H9 (cell line): ENCODE data around the gene PFKP. TPM values are rescaled to one million over a fixed set of nuclear protein-coding genes. Genes with fewer than 3 reads are reported as not detected.
A peak's percentile ranks its signal among the peaks of the same experiment; 100 is the strongest.

ENCODE experiments used
- DNase-seq: peaks from one replicate; pipeline ENCODE4 v3.0.0-alpha.2; 2017
- H2AFZ ChIP-seq: one replicate; pipeline ENCODE4 v1.6.1; 2013; ENCODE audit warnings: mild to moderate bottlenecking, low read length, control low read depth, moderate library complexity
- H2AK5ac ChIP-seq: 2 replicates; pipeline ENCODE4 v1.6.1; 2013; ENCODE audit warnings: low read length, control low read depth, mixed read lengths; ENCODE audit not compliant: insufficient read length
- H2BK120ac ChIP-seq: one replicate; pipeline ENCODE4 v1.6.1; 2013; ENCODE audit warnings: low read depth, mild to moderate bottlenecking, low read length, control low read depth, inconsistent platforms; ENCODE audit not compliant: poor library complexity, severe bottlenecking
- H2BK12ac ChIP-seq: 2 replicates; pipeline ENCODE4 v1.6.1; 2013; ENCODE audit warnings: low read length, control low read depth, mixed read lengths, low read depth; ENCODE audit not compliant: insufficient read length
- H2BK15ac ChIP-seq: 2 replicates; pipeline ENCODE4 v1.6.1; 2013; ENCODE audit warnings: low read depth, low read length, control low read depth
- H2BK20ac ChIP-seq: one replicate; pipeline ENCODE4 v1.6.1; 2013; ENCODE audit warnings: low read depth, mild to moderate bottlenecking, low read length, control low read depth, inconsistent platforms; ENCODE audit not compliant: poor library complexity, severe bottlenecking
- H2BK5ac ChIP-seq: 2 replicates; pipeline ENCODE4 v1.6.1; 2013; ENCODE audit warnings: low read length, control low read depth, mixed read lengths; ENCODE audit not compliant: insufficient read length
- H3K14ac ChIP-seq: 2 replicates; pipeline ENCODE4 v1.6.1; 2013; ENCODE audit warnings: low read length, control low read depth; ENCODE audit not compliant: insufficient read depth
- H3K18ac ChIP-seq: 2 replicates; pipeline ENCODE4 v1.6.1; 2013; ENCODE audit warnings: low read depth, mild to moderate bottlenecking, mixed read lengths, low read length, control low read depth; ENCODE audit not compliant: insufficient read length
- H3K23ac ChIP-seq: 2 replicates; pipeline ENCODE4 v1.6.1; 2013; ENCODE audit warnings: low read length, control low read depth, mixed read lengths, low read depth; ENCODE audit not compliant: insufficient read length
- H3K23me2 ChIP-seq: 2 replicates; pipeline ENCODE4 v1.6.1; 2013; ENCODE audit warnings: low read depth, mild to moderate bottlenecking, mixed read lengths, low read length, control low read depth; ENCODE audit not compliant: insufficient read length, poor library complexity, severe bottlenecking
- H3K27ac ChIP-seq: 2 replicates; pipeline ENCODE4 v1.5.1; 2013; ENCODE audit warnings: low read length, control low read depth, mixed read lengths, low read depth; ENCODE audit not compliant: insufficient read length
- H3K27me3 ChIP-seq: 2 replicates; pipeline ENCODE4 v1.6.1; 2013; ENCODE audit warnings: low read length, control low read depth, inconsistent platforms; ENCODE audit not compliant: insufficient read depth
- H3K4ac ChIP-seq: 2 replicates; pipeline ENCODE4 v1.6.1; 2013; ENCODE audit warnings: low read depth, mild to moderate bottlenecking, control low read depth, inconsistent platforms, low read length, moderate library complexity
- H3K4me1 ChIP-seq: 2 replicates; pipeline ENCODE4 v1.6.1; 2013; ENCODE audit warnings: low read length, control low read depth, inconsistent platforms; ENCODE audit not compliant: insufficient read depth
- H3K4me2 ChIP-seq: 2 replicates; pipeline ENCODE4 v1.6.1; 2013; ENCODE audit warnings: low read length, control low read depth, mixed read lengths; ENCODE audit not compliant: insufficient read length, insufficient read depth
- H3K56ac ChIP-seq: 2 replicates; pipeline ENCODE4 v1.6.1; 2013; ENCODE audit warnings: low read depth, mild to moderate bottlenecking, mixed read lengths, low read length, control low read depth; ENCODE audit not compliant: insufficient read length
- H3K79me1 ChIP-seq: 2 replicates; pipeline ENCODE4 v1.6.1; 2013; ENCODE audit warnings: low read depth, mild to moderate bottlenecking, moderate library complexity, low read length, control low read depth, inconsistent platforms; ENCODE audit not compliant: insufficient read depth, poor library complexity, severe bottlenecking
- H3K79me2 ChIP-seq: 2 replicates; pipeline ENCODE4 v1.6.1; 2013; ENCODE audit warnings: low read length, control low read depth, inconsistent platforms; ENCODE audit not compliant: insufficient read depth
- H3K9ac ChIP-seq: 2 replicates; pipeline ENCODE4 v1.6.1; 2013; ENCODE audit warnings: low read length, control low read depth, mixed read lengths; ENCODE audit not compliant: insufficient read length; ENCODE audit errors: extremely low read depth
- H3K9me3 ChIP-seq: one replicate; pipeline ENCODE4 v1.6.1; 2013; ENCODE audit warnings: low read depth, low read length, inconsistent platforms; ENCODE audit not compliant: control insufficient read depth
- H3T11ph ChIP-seq: one replicate; pipeline ENCODE4 v1.6.1; 2013; ENCODE audit warnings: mild to moderate bottlenecking, low read length, control low read depth, inconsistent platforms
- H4K20me1 ChIP-seq: one replicate; pipeline ENCODE4 v1.6.1; 2013; ENCODE audit not compliant: control insufficient read depth, insufficient read length, insufficient read depth
- H4K5ac ChIP-seq: 2 replicates; pipeline ENCODE4 v1.6.1; 2013; ENCODE audit warnings: low read depth, mild to moderate bottlenecking, mixed read lengths, low read length, control low read depth; ENCODE audit not compliant: insufficient read length
- H4K8ac ChIP-seq: replicated peaks from 2 replicates; pipeline ENCODE4 v1.6.1; 2013; ENCODE audit warnings: low read length, control low read depth, mixed read lengths, low read depth; ENCODE audit not compliant: insufficient read length
- H4K91ac ChIP-seq: 2 replicates; pipeline ENCODE4 v1.6.1; 2013; ENCODE audit warnings: low read depth, mild to moderate bottlenecking, moderate library complexity, mixed read lengths, low read length, control low read depth; ENCODE audit not compliant: insufficient read length
- H3K27ac Mint-ChIP-seq, 3 experiments: 2 replicates in 2 of 3; 3 replicates in 1 of 3; pipeline ENCODE4 v1.8.0; 2020 to 2021; ENCODE audit warnings: mixed read lengths in 3 of 3, mild to moderate bottlenecking in 1 of 3, moderate library complexity in 1 of 3
- H3K27me3 Mint-ChIP-seq: 2 replicates; pipeline ENCODE4 v1.8.0; 2021; ENCODE audit warnings: low read depth, mild to moderate bottlenecking, moderate library complexity, mixed read lengths
- H3K36me3 Mint-ChIP-seq, 3 experiments: 2 replicates in 2 of 3; 3 replicates in 1 of 3; pipeline ENCODE4 v1.8.0; 2020 to 2021; ENCODE audit warnings: low read depth in 3 of 3, mixed read lengths in 3 of 3; ENCODE audit not compliant: insufficient read depth in 1 of 3
- H3K4me1 Mint-ChIP-seq, 2 experiments: 2 replicates each; pipeline ENCODE4 v1.8.0; 2020; ENCODE audit warnings: mixed read lengths in 2 of 2
- H3K4me3 Mint-ChIP-seq, 2 experiments: 2 replicates in 1 of 2; 3 replicates in 1 of 2; pipeline ENCODE4 v1.8.0; 2020 to 2021; ENCODE audit warnings: mild to moderate bottlenecking in 2 of 2, mixed read lengths in 2 of 2, moderate library complexity in 1 of 2
- H3K9me3 Mint-ChIP-seq, 2 experiments: 2 replicates in 1 of 2; 3 replicates in 1 of 2; pipeline ENCODE4 v1.8.0; 2020; ENCODE audit warnings: mild to moderate bottlenecking in 2 of 2, mixed read lengths in 2 of 2, moderate library complexity in 1 of 2
- CTCF ChIP-seq: fragments of 200-600 bp; sonication (generic); conservative IDR thresholded peaks from 3 replicates; pipeline ENCODE4 v1.8.0; 2021; ENCODE audit warnings: antibody characterized with exemption, mild to moderate bottlenecking
- WGBS: extraction: QIAGEN DNeasy Blood & Tissue Kit; methylation state at CpG from one replicate; pipeline ENCODE4 v1.1.7; 2013; ENCODE audit warnings: missing lambda C conversion rate, low lambda C conversion rate, mixed read lengths; ENCODE audit not compliant: insufficient read length; ENCODE audit errors: extremely low coverage; 5-methylcytosine and 5-hydroxymethylcytosine counted together
- total RNA-seq: library from RNA; stranded (reverse); gene quantifications from 2 replicates; pipeline ENCODE4 v1.2.1, GENCODE V29; 2021

PFKP gene
- total RNA-seq, 1 experiment from 2014 or later = 145 TPM

GRCh38 chr10:3077940-3078630 lies 10.7 kb downstream of the PFKP start:
- Mint-ChIP-seq H3K27ac (peak overlapping the region in 2 of 3 experiments; percentile 49 to 90; a peak in 4 of 7 replicates), H3K4me3 (peak overlapping the region in 1 of 2 experiments; percentile 3; a peak in 1 of 5 replicates)
- no peak overlapping the region for H3K27ac ChIP-seq

More at GRCh38 chr10:3077940-3078630, 10.7 kb downstream of the PFKP start:
- H4K5ac ChIP-seq = no peak overlapping the region
- H4K20me1 ChIP-seq = no peaks in the 10 kb centered on the region
- H3K27me3 ChIP-seq = no peaks in the 10 kb centered on the region
- peaks cover 13% of the 10 kb centered on the region for H3K79me1 ChIP-seq
- H3K9ac ChIP-seq = no peak overlapping the region
- no peak overlapping the region for H2BK120ac ChIP-seq
- no peak overlapping the region for H3K18ac ChIP-seq
- H3K23ac ChIP-seq = no peak overlapping the region
- H3K4me2 ChIP-seq = no peak overlapping the region
- no peaks in the 10 kb centered on the region for H3K9me3 ChIP-seq
- no peak overlapping the region for H3K4ac ChIP-seq
- DNase-seq = no peak
- H3T11ph ChIP-seq = no peak overlapping the region
- H4K8ac ChIP-seq = no peak overlapping the region
- no CpG with 5 or more reads among the region's 10 CpGs for WGBS
- peaks cover 6 to 33% (median 17%) of the 10 kb centered on the region in 3 experiments; a peak in 6 of 7 replicates for H3K36me3 Mint-ChIP-seq
- H3K27me3 Mint-ChIP-seq = no peaks in the 10 kb centered on the region
- H3K79me2 ChIP-seq = peaks cover 17% of the 10 kb centered on the region; the same call in 1 of the 2 replicates
- no peaks in the 10 kb centered on the region for H3K9me3 Mint-ChIP-seq
- no peak overlapping the region for H2BK20ac ChIP-seq
- H3K56ac ChIP-seq = no peak overlapping the region
- H2BK5ac ChIP-seq = no peak overlapping the region
- peaks cover 12% of the 10 kb centered on the region for H3K4me1 ChIP-seq
- no peaks in the 10 kb centered on the region for H3K23me2 ChIP-seq
- no peak for TF ChIP-seq CTCF
- H2BK12ac ChIP-seq = no peak overlapping the region
- peaks cover 50 to 61% of the 10 kb centered on the region in 2 experiments for H3K4me1 Mint-ChIP-seq
- H2AFZ ChIP-seq = no peak overlapping the region
- no peak overlapping the region for H2BK15ac ChIP-seq
- no peak overlapping the region for H2AK5ac ChIP-seq
- H4K91ac ChIP-seq = no peak overlapping the region
- H3K14ac ChIP-seq = peak overlapping the region; percentile 41; the same call in 1 of the 2 replicates
